Stimulated activated CD4-positive, alpha-beta T cell treated with anti-CD3 and anti-CD28 coated beads, Interleukin-1b, Interleukin-23, amount 100 ng/mL, for 1 hour (primary cell): Measurements from ENCODE around the gene DCPS.

Experiments used
- DNase-seq, 2 donors: peaks; one replicate each; pipeline ENCODE4 v3.0.0-alpha.2; 2020; ENCODE audit warnings: low read depth in 2 of 2

DCPS gene

DNA sequence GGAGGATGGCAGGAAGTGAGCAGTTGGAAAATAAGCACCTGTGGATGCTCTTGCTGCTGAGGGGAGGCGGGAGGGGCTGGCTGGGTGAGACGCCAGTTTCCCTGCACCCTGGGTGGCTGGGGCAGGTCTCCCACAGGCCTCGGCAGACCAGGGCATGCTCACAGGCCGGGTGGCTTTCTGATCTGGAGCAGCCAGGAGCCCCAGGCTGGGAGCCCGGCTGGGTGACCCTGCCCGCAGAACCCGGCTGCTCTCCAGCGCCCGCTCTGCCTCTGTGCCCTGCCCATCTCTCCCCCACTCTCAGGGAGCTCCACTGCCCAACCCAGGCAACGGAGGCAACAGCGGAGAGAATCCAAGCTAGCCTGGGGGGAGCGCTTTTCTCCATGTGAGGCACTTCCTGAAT, 24.6 kb downstream of the DCPS start:
- DNase-seq = no peak

DNA sequence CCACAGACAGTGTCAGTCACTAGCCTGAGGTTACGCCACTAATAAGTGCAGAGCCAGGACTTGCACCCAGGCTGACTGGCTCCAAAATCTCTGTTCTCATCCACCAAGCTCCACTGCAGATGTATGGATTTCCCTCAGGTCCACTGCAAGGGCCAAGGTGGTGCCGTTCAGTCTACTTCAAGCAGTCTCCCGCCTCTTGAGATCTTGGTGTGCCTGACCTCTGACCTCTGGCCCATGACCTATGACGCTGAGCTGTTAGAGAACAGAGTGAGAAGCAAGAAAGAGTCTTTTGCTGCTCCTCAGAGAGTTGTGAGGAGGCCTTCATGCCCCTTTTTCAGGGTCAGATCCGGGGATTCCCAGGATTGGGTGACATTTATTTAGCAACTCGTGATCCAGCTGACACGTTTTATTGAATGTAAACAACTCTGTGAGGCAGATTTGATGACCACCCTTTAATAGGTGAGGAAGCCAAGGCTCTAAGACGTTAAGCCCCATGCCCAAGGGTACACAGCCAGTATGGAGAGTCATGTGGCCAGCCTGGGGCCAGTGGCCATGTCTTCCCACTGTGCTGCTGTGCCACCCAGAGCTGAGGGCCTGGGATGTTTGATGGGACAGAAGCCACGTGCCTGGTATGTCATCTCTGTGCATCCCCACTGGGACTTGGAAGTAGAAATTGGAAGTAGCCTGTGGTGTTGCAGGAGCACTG, 25.2 kb downstream of the DCPS start:
- DNase-seq = no peak

DNA sequence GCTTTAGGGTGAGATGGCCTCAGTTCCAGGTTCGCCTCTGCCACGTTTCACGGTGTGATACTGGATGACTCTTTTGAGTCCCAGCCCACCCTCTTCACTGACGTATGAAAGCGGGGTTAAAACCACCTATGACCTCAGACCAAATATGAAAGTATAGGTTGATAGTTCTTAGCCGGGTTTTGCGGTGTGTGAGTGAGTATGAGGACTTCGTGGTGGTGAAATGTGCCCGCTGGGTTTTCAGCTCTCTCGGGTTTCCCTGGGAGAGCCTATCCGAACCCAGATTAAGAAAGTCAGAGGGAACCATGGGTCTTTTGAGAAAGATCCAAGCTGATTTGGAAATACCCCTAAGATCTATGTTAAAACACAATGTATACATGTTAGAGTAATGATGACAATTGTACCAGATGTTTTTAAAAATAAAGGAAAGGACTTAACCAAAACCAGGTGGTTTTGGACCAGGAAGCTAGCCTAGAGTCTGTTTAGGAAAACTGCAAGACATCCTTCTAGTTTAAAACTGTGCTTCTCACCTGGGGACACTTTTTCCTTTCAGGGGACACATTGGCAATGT, 25.9 kb downstream of the DCPS start:
- no peak for DNase-seq

DNA sequence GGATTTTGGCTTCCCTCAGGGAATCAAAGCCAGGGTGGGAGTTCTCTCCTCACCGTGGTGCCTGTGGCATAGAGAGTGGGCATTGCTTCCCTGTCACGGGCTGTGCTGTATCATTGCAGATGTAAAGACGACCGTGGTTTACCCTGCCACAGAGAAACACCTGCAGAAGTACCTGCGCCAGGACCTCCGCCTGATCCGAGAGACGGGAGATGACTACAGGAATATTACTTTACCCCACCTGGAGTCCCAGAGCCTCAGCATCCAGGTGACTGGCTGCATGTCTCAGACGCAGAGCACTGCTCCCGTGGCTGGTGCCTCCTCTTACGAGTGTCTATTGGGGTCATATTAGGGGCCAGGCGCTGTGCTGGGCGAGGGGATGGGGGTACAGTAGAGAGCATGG, 27.4 kb downstream of the DCPS start:
- no peak for DNase-seq

DNA sequence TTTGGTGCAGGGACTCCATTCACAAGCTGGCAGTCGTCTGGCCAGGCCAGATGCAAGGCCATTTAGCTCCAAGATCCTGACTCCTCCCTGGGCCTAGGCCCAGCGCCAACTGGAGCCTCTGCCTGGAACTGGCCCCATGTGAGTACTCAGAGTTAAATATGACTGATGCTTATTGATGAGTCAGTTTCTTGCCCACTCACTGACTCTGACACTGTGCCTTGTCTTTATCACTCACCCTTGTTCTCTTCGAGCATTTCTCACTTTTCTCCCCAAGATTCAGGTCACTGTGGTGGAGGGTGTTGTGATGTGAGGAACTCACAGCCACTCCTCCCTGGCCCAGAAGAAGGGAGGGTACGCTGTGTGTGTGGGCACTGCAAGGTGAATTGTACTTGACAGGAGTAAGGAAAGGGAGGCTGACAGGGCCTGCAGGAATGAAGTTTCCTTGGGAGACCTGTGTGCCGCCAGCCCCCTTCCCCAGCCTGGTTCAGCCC, 28.4 kb downstream of the DCPS start:
- no peak for DNase-seq

DNA sequence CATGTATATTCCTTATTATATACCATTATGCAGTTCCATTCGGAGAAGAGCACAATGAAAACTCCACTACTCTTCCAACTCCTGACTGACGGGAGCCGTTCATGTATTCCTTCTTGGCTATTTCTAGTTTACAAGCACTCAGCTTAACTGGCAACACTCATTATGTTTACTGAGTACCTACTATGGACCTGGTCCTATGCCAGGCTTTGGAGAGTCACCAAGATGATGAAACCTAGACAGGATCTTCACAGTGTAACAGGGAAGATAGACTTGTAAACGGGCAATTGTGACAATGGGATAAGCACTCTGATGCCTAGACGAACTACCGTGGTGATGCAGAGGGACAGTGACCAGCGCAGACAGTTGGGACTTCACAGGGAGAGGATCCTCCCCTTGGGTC, 29.3 kb downstream of the DCPS start:
- DNase-seq = no peak

DNA sequence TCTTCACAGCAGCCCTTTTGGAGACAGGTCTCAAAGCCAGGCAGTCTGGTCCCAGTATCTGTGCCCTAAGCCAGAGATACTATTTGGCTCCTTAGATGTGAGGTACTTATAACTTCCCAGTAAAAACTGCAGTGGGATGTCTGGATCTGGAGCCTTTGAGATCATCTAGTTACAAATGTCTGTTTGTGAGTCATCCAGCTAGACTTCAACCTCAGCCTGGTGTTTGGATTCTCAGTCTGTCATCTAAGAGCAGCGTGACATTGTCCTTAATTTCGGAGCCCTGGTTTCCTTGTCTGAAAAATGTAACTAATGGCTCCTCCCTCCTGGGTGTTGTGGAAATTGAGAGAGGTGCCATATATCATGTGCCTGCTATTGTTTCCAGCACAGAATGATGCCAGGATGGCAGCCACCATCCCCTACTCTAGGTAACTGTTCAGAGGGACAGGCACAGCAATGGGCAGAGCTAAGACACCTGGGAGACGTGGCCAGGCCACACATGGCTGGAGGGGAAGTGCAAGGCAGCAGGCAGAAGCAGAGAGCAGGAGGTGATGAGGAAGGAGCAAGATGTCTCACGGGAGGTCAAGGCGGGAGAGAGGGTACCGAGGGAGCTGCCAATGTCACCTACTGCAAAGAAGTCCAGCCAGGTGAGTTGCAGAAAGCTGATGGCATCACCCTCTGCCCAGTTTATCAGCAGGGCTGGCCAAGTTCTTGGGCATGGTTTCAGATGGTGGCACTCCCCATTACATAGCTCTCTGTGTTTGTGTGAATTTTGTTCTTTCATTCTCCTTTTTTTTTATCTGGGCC, 31.0 kb downstream of the DCPS start:
- no peak for DNase-seq

DNA sequence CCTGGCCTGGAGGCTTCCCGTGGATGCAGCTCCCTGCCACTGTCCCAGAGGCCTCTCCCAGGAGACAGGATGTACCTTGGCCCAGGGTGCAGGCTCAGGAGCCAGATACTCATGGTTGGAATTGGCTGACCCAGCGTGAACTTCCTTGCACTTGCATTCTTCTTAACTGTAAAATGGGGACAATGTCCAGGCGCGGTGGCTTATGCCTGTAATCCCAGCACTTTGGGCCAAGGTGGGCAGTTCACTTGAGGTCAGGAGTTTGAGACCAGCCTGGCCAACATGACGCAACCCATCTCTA, 31.6 kb downstream of the DCPS start:
- DNase-seq = no peak

DNA sequence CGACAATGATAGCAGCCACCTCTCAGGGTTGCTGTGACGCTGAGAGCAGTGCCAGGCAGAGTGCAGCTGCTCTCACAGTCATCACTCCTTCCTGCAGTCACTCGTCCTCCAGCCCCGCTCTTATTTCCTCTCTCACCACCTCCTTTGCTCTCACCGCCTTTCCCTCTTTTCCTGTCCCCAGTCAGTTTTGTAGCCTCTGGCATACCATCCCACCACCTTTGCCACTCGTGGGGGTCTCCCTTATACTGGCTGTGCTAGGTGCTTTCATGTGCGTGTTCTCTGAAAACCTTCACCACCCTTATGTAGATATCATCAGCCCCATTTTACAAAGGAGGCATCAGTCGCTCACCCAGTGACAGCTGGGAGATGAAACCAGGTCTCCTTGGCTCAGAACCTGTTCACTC, 32.3 kb downstream of the DCPS start:
- no peak for DNase-seq

DNA sequence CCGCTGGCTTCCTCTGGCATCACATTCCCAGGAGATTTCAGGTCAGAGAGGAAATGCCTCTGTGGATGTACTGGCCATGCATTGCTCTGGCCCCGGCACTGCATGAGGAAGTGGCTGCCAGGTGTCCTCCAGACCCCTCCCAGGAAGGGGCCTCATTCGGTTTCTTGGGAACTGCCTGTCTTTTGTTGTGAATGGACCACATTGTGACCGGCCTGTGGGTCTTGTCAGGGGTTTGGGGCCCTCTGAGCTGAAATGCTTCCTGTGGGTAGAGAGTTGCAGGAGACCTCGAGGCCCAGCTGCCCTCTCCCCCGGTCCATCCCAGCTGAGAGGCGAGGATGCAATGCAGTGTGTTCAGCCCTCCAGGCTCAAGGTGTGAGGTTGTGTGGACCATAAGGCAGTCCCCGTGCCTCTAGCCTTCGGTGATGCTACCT, 32.8 kb downstream of the DCPS start:
- no peak for DNase-seq

DNA sequence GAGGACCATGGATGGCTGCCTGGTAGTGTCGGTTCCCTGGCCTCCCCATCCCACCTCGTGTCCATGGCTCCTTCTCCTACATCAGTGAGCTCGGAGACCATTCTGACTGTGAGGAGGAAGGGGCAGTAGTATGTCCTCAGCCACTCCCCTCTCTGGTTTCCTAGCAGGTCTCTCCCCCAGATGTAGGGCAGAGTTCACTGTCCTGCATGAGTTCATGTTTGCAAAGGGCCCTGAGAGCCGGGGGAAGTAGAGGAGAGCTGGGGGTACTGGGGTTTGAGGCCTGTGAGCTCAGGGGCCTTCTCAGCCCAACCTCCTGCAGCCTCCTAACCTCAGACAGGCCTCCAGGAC, 33.2 kb downstream of the DCPS start:
- no peak for DNase-seq

DNA sequence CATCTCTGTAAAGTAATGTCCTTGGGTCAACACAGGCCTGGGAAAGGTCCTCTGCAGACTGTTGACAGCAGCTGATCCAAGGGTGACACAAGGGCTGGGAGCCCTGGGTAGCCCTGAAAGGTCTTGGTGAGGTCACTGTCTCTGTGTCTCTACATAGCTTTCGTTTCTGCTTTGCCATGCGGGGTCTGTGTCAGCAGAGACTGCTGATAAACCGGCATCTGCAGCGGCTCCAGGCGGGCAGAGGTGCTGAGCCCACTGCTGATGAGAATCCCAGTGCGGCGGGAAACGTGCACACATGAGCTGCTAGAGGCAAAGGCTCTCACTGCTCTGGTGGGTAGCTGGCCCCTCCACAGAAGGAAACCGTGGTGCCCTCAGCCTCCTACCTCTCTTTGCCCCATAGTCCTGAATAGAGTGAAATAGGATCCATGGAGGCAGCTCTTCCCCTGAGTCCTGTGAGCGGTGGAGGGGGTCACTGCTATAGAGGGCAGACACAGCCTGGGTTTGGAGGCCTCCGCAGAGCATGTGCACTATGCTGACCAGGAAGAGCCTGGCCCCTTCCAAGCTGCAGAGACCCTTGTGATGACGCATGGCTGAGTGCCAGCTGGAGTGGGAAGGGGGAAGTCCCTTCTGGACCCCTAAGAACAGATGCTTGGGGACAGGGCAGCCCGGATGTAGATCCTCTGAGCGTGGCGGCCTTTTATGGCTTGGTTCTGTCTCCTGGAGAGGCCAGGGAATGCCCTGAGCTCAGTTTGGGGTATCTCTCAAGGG, 33.8 kb downstream of the DCPS start:
- no peak for DNase-seq

DNA sequence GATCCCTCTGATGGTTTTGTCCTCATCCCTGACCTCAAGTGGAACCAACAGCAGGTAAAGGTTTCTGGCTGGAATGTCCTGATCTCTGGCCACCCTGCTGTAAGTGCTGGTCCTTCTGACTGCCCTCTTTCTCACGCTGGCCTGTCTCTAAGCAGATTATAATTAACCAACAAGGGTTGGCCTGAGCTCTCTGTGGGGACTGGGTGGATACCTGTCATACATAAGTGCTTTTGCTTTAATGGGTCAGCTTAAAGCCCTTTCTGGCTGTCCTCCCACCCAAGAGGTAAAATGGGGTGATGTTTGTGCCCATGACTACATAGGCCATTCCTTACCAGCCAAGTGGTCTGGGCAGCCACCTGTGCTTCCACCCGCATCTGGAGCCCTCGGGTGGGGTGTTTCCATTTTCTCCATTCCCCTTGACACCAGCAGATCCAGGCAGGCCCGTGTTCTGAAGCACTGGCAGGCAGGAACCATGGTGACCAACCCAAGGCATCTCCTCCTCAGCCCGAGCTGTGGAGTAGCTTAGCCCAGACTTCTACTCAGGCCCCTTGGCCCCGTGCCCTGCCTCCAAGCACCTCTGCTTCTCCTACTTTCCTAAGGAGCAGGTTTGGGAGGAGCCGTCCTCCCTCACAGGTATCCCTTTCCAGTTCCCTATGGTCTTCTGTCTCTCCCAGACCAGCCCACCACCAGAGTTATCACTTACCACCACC, 34.6 kb downstream of the DCPS start:
- no peak for DNase-seq

DNA sequence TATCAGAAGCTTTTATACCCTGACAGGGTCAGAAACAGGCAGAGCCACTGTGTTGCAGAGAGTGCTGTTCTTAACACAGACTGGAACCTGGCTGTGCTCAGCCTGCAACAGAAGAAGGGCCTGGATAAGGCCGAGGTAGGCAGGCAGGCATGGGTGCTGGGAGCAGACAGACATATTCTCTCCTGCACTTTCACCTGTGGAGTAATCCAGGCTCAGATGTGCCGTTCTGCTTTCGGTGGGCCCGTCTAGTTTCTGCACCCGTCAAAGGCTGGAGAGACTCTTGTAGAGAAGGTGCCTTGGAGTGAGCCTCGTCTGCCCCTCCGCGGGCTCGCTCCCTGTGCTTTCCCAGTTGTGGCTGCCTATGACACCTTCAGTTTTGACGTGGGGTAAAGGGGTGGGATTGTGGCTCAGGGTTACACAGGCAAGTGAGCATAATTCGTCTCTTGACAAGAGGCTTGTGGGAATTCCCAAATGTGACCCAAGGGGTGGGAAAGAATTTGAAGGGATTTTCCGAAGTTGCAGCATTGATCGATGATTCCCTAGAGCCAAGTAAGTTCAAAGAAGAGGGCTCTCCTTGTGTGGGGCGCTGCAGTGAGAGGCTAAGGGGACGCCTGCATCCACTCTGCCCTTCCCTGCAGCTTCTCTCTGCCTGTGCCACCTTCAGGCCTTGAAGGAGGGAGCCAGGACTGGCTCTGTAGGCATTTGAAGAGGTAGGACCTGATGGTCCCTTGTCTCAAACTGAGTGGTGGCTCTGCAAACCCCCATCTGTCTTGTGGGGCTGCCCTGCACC, 35.4 kb downstream of the DCPS start:
- DNase-seq = no peak

DNA sequence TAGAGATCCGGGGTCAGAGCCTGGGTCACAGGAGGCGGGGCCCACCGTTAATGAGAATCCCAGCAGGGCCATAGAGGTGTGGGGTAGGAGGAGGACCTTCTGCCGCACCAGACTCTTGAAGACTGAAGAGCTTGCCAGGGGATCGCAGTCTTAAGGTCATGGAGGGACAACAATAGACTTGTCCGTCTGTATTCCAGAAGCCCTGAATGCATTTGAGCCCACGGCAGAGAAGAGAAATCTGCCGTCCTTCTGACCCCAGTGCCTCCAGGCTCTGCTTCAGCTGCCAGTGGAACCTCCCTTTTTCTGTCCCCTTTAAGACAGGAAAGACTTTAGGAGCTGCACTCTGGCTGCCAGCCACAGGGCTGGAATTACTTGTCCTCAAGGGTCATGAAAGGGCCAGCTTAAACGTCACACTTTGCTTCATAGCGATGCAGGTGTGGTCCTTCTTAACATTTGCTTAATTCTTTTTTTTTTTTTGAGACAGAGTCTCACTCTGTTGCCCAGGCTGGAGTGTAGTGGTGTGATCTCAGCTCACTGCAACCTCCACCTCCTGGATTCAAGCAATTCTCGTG, 36.1 kb downstream of the DCPS start:
- DNase-seq = no peak

DNA sequence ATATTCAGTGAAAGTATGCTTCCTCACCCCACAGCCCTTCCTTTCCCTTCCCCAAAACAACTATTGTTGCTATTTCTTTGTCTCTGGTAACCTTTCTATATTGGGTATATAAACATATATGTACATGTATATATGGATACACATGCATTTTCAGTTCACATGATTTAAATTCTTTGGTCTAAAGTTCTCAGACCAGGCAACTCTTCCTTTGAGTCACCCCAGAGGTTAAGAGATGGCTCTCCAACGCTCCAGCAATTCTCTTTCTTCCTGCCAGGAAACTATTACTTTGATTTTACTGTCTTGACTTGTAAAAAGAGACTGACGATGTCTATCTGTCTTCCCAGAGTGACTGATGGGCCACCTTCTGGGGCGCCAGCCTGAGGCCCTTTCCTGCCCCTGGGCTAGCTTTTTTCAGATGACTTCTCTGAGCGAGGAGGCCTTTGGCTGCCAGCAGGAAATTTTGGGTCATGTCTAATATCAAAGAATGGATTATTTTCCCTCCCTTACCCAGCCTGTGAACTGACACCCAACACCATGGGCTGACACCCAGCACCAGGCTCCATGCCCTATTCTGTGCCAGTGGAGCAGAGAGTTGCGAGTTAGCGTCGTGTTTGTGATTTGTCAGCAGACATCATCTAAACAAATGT, 37.2 kb downstream of the DCPS start:
- DNase-seq = no peak

DNA sequence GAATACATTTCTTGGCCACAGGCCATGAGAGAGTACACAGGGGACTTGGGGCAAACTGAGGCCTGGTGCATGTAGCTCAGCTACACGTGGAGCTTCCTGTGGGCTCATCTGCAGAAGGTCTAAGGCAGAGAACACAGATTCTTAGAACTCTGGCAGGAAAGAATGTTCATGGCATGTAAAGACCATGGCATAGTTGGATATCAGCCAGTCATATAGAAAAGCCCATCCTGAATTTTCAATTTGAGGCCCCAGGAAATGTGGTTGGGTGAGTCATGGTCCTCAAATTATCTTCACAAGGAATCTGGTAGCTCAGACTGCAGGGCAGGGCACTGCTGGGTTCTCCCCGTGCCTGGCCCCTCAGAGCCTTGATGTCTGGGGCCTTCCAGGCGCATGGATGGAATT, 37.9 kb downstream of the DCPS start:
- no peak for DNase-seq

DNA sequence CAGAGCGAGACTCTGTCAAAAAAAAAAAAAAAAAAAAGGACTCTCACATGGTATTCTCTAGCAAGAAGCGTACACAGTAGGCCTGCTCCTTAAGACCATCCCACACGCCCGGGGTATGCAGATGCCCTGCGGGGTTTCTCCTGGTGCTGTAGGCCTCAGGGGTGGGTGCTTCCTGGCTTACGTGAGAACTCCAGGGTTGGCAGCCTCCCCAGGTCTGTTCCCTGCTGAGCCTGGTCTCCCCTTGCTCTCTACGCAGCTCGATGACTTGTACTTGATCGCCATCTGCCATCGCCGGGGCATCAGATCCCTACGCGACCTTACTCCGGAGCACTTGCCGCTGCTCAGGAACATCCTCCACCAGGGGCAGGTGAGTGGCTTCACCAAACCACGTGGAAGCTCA, 39.2 kb downstream of the DCPS start:
- DNase-seq = no peak

DNA sequence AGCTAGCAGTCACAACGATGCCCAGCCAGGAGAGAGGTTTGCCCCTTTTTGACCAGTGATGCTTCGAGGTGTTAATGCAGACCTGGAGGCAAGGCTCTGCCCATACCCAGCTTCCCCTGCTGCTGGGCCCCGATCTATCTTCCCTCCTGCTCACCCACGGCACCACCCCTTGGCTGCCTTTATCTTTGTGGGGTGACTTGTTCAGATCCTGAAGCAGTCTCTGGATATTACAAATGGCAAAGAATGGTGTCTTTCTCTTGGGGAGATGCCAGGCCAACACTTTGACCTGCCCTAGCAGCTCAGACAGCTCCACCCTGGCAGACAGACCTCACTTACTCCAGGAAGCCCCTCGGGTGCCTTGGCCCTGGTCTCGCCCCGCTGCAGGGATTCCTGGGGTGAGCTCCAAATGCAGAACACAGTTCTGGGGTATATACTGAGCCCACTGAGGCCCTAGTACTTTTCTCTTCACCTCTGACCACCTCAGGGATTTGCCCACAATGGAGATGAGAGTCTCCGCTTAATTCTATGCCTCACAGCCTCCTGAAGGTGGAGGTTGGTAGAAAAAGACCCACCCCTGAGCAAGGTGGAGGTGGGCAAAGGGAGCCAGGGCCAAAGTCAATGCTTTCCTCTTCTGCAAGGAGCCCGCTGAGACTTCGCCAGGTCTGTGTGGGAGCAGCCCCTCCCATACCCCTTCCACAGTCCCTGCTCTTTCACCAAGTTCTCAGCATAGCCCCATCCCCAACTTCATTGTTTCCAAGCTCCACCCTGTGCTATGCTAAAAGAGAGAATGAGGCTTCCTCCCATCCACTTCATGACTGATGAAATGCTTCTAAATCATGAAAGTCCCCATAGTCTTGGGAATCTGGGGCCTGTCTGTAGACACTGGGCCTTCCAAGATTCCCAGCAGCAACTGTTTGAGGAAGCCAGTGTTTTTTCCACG, 40.6 kb downstream of the DCPS start:
- DNase-seq = no peak
